DOHH2 (cell line): ENCODE results near the gene GDPD4.

ENCODE experiments used
- EZH2phosphoT487 ChIP-seq: fragments of 200-600 bp; sonication (generic); IDR thresholded peaks from 2 replicates; pipeline ENCODE4 v1.6.1; 2017; ENCODE audit warnings: borderline replicate concordance, mild to moderate bottlenecking, antibody characterized with exemption, low read length, moderate library complexity, mixed read lengths
- TF ChIP-seq, protein P1 (sequence below): fragments of 200-600 bp; sonication (generic); IDR thresholded peaks from one replicate; pipeline ENCODE4 v1.5.1; 2014; ENCODE audit warnings: antibody characterized with exemption, mild to moderate bottlenecking, low read depth, low read length; ENCODE audit not compliant: poor library complexity, severe bottlenecking

DNA sequence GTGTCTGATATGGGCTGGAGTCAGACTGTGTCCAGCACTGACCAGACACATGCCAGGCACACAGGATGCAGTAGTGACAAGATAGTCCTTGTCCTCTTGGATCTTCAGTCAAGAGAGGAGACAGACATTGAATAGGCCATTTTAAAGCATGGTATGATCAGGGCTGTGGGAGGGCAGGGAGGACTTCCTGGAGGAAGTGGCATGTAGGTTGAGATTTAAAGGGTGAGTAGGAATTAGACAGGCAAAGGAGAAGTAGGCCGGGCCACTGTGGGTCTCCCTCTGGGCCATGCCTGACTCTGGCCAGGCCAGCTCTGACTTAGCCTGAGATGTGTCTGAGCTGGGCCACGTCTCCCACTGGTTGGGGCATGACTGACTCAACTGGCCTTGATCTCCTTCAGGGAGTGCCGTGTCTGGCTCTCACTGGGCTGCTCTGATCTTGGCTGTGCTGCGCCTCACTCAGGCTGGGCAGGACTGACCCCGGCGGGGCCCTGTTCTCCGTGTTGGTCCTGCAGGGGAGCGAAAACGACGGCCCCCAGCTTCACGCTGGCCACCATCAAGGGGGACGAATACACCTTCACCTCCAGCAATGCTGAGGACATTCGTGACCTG lies 102.2 kb downstream of the GDPD4 start:
- TF ChIP-seq, protein P1, sequence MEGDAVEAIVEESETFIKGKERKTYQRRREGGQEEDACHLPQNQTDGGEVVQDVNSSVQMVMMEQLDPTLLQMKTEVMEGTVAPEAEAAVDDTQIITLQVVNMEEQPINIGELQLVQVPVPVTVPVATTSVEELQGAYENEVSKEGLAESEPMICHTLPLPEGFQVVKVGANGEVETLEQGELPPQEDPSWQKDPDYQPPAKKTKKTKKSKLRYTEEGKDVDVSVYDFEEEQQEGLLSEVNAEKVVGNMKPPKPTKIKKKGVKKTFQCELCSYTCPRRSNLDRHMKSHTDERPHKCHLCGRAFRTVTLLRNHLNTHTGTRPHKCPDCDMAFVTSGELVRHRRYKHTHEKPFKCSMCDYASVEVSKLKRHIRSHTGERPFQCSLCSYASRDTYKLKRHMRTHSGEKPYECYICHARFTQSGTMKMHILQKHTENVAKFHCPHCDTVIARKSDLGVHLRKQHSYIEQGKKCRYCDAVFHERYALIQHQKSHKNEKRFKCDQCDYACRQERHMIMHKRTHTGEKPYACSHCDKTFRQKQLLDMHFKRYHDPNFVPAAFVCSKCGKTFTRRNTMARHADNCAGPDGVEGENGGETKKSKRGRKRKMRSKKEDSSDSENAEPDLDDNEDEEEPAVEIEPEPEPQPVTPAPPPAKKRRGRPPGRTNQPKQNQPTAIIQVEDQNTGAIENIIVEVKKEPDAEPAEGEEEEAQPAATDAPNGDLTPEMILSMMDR, result no peak
- TF ChIP-seq EZH2phosphoT487, result no peak
